ENCODE data around the gene OR3A1.
"Not testable (repeated sequence)": the region's sequence is repeated elsewhere in the genome, so short reads cannot be mapped to it uniquely, and the experiment has no call there.

The OR3A1 gene, protein sequence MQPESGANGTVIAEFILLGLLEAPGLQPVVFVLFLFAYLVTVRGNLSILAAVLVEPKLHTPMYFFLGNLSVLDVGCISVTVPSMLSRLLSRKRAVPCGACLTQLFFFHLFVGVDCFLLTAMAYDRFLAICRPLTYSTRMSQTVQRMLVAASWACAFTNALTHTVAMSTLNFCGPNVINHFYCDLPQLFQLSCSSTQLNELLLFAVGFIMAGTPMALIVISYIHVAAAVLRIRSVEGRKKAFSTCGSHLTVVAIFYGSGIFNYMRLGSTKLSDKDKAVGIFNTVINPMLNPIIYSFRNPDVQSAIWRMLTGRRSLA

DNA sequence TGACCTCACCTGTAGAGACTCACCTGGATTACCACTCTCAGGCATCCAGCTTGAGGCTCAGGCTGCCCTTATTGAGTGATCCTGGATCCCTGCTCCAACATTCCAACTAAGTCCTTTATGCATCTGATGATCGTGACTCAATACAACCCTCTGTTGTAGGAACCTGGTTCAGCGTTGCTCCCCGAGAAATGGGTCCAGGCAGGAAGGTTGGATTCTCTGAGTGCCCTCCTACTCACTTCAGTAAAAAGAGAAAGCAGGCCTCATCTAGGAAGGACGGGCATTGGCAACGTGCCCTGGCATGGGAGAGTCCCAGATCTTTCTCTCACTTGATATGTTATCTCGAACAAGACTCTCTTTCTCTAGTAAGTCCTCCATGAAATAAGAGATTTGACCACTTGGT, at the start of gene OR3A1:
Gene OR3A1, minus strand, starts transcription at position 101 of the 400 bp plus-strand sequence. CDS start 5,778 bp downstream, outside the sequence.
- DNase-seq: no peak

DNA sequence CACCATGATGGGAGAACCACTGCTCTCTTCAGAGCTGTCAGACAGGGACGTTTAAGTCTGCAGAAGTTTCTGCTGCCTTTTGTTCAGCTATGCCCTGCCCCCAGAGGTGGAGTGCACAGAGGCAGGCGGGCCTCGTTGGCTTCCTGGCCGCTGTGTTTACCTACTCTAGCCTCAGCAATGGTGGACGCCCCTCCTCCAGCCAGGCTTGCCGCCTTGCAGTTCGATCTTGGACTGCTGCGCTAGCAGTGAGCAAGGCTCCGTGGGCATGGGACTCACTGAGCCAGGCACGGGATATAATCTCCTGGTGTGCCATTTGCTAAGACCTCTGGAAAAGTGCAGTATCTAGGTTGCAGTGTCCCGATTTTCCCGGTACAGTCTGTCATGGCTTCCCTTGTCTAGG, 44.6 kb upstream of the OR3A1 start:
- DNase-seq: not testable (repeated sequence)

DNA sequence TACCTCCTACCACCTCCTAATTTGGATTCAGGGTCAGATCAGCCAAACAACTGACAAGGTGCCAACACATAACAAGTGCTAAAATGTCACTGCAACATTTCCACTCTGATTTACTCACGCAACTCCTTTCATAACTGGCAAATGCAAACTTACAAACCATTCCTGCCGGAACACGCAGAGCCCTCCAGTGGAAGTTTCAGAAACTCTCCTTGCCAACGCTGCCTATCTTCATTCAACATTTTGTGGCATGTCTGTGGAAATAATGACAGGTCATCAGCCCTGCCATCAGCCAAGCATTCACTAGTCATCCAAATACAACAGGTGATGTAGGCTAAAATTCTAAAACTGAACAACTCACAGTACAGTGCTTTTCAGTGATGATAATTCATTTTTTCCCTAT, 37.7 kb upstream of the OR3A1 start:
- no peak for DNase-seq

DNA sequence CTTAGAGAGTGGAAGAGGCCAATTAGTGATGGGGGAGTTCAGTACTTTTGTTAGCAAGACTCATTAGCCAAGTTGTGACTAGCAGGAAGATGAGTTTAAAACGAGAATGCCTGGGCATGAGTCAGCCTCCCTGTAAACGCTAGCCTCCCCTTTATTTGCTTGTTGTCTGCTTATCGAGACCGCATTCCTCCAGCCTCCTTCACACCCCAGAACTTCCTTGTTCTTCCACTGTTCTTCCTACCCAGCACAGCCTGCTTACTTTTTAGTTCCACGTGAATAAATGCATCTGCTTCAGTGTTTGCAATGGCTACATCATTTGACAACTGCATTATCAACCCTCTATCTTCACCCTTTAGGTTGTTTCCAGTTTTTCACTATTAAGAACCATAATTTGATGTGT, 20.2 kb upstream of the OR3A1 start:
- no peak for DNase-seq

DNA sequence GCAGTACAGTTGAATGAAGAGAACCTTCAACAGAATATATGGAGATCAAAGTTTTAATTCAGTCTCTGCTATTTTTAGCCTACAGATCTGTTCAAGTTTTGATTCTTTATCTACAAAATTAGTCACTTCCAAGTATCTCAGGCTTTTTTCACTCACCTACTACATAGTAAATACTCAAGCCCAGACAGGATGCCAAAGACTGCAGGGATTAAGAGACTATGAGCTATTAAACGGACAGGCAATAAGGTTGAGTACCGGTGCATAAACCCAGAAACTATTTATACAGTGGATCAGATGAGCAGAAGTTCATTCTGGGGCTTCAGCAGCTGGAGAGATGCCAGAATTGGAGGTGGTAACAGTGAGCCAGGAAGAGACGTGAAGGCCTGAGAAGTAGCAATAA, 18.7 kb upstream of the OR3A1 start:
- DNase-seq: no peak

DNA sequence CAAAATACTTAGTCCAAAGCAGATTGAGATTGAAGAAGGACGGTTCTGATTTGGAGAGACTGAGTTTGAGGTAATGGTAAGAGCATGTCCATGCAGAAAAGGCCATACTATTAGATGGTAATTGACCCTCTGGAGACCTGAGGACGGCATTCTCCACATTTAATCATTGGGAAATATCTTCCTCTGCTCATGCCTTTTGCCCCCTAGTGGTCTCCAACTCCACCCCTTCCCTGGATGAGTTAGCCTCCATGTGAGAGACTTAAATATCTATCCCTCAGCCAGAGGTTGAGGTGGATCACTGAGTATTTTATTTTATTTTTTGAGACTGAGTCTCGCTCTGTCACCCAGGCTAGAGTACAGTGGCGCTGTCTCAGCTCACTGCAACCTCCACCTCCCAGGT, 10.4 kb upstream of the OR3A1 start:
- no peak for DNase-seq

DNA sequence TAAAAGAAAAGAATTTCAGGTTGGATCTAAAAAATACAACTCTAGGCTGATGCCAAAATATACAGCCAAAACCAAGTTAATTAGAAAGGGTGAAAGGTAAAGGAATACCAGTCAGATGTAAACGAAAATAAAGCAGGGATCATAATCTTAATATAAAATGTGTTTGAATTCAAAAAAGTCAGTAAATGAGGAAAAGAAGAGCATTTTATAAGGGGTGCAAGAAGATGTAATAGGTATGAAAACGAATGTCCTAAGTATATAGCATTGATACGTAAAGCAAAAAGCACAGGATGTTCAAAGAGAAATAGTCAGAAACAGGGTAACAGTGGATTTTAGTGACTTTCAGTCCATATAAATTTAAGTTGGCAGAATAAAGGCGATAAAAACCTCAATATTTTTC, 2.5 kb downstream of the OR3A1 start:
- DNase-seq: no peak

DNA sequence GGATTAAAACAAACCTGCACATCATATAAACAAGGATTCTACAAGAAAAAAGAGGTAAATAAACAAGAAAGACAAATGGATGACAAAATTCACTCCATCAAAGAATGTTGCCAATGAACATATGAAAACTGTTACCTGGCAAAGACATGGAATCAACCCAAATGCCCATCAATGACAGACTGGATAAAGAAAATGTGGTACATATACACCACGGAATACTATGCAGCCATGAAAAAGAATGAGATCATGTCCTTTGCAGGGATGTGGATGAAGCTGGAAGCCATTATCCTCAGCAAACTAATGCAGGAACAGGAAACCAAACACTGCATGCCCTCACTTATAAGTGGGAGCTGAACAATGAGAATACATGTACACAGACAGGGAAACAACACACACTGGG, 4.6 kb downstream of the OR3A1 start:
- not testable (repeated sequence) for DNase-seq

DNA sequence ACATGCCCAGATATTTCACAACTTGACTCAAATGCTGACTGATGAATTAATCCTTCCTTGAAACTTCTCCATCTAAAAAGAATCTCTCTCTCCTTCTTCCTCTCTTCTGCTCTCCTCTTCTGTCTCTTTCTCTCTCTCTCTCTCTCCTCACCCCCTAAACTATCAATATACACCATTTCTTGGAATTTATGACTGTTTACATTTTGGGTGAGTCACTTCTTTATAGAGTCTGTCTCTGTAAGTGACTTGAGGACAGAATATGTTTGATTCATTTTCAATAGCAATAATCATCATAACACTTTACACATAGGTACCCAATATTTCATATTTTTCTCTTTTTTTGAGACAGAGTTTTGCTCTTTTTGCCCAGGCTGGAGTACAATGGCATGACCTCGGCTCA, 15.3 kb downstream of the OR3A1 start:
- no peak for DNase-seq

DNA sequence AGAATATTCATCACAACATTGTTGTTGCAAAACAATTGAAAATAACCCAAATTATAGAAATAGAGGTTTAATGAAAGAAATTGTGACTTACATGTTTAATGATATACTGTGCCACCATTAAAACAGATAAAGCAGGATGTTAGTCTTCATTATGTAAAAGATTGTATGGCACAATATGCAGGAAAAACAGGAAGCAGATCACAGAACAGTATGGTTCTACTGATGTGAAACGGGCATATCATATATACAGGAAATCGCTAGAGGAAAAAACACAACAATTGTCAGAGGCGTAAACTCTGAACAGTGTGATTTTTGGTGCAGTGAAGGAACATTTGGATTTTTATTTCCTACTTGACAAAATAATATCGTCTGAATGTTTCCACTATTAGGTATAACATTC, 22.0 kb downstream of the OR3A1 start:
- DNase-seq: no peak

DNA sequence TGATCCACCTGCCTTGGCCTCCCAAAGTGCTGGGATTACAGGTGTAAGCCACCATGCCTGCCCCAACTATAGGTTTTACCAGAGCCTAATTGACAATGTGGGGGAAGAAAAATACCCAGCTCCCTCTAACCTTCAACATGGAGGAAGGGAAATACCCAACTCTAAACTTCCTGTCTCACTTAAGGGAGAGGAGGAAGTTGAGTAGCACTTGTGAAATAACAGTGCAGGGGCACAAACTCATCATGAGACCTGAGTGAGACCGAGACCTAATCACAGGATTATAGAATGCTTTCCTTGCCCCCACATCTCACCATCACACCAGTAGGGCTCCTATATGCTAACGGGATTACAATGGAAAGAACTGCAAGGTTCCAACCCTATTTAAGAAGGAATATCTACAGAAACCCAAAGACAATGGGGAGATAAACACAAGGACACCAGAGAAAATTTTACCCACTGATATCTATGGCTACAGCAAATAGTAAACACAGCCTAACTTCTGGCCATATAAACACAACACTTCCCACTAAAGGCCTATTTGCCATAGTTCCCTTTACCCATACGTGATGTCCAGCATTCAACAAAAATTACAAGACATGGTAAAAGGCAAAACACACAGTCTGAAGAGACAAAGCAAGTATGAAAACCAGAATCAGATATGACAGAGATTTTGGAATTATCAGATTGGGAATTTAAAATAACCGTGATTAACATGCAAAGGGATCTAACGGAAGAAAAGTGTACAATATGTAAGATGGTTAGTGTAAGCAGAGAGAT, 26.9 kb downstream of the OR3A1 start:
- no peak for DNase-seq

DNA sequence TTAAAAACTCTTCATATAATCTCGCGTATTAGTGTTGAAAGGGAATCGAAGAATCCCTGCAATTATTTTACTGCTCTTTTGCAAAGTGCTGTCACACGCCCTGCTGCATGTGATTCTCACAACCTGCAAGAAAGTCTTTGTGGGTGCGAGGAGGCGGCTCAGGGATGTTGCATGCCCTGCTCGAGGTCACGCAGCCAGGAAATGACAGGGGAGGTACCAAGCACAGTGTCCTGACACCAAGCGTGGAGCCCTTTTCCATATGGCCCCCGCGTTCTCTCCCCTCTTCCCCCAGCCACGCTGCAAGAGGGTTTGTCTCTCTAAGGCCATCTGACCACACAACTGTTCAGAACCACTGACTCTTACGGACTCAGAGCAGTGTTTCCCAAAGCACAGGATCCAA, 37.6 kb downstream of the OR3A1 start:
- DNase-seq: no peak

DNA sequence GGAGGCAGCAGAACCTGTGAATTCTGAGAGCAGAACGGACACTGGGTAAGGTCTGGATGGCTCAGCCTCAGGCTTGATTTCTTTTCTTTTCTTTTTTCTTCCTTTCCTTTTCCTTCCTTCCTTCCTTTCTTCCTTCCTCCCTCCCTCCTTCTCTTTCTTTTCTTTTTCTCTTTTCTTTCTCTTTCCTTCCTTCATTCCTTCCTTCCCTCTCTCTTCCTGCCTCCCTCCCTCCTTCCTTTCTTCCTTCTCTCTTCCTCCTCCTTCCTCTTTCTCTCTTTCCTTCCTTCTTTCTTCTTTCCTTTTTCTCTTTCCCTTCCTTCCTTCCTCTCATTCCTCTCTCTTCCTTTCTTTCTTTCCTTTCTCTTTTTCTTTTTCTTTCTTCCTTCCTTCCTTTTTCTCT, 38.0 kb downstream of the OR3A1 start:
- no peak for DNase-seq

DNA sequence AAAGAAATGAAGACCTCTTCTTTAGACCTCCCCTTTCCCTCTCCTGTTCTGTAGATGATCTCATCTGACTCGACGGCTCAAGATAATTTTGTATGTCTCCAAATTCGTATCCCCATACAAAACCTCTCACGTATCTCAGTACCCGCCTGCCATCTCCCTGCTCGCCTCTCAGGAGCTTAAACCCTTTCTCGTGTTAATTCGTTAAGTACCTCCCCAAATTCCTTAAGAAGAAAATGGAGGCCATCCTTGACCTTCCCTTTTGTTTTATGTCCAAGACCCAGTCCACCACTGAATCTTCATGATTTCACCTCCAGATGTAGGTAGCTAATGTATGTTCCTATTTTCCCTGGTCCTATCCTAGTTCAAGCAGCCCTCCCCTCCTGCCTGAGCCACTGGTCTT, 41.6 kb downstream of the OR3A1 start:
- DNase-seq: no peak

DNA sequence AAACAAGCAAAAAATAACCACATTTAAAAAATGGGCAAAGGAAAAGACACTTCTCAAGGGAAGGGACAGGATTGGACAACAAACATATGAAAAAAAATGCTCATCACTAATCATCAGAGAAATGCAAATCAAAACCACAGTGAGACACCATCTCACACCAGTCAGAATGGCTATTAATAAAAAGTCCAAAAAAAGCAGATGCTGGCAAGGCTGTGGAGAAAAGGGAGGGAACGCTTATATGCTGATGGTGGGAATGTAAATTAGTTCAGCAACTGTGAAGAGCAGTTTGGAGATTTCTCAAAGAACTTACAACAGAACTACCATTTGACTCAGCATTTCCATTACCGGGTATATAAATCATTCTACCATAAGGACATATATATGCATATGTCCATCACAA, 49.1 kb downstream of the OR3A1 start:
- not testable (repeated sequence) for DNase-seq

DNA sequence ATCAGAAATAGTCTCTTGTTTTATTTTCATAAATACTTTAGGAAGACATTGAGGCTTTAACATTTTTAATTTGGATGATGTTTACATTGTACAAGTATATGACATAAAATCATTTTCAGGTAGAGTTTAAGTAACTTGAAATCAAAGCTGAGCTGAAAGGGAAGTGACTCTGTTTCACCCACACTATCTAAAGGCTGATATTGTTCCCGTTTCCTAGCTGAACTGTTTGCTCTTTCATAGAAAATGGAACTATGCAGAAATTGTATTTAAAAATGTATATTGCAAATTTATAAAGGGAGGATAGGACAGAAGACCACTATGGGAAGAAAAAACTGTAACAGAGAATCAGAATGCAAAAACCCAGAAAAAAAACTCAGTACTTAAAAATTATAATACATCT, 53.3 kb downstream of the OR3A1 start:
- not testable (repeated sequence) for DNase-seq

DNA sequence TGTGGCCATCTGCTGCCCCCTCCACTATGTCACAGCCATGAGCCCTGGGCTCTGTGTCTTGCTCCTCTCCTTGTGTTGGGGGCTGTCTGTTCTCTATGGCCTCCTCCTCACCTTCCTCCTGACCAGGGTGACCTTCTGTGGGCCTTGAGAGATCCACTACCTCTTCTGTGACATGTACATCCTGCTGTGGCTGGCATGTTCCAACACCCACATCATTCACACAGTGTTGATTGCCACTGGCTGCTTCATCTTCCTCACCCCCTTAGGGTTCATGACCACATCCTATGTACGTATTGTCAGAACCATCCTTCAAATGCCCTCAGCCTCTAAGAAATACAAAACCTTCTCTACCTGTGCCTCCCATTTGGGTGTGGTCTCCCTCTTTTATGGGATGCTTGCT, 57.1 kb downstream of the OR3A1 start:
- DNase-seq: not testable (repeated sequence)

Measured in NCI-H526 treated with DMSO at 0.1 percent for 48 hours (cell line).